ENCODE measurements around the gene MYBPC1.

MYBPC1 gene

DNA sequence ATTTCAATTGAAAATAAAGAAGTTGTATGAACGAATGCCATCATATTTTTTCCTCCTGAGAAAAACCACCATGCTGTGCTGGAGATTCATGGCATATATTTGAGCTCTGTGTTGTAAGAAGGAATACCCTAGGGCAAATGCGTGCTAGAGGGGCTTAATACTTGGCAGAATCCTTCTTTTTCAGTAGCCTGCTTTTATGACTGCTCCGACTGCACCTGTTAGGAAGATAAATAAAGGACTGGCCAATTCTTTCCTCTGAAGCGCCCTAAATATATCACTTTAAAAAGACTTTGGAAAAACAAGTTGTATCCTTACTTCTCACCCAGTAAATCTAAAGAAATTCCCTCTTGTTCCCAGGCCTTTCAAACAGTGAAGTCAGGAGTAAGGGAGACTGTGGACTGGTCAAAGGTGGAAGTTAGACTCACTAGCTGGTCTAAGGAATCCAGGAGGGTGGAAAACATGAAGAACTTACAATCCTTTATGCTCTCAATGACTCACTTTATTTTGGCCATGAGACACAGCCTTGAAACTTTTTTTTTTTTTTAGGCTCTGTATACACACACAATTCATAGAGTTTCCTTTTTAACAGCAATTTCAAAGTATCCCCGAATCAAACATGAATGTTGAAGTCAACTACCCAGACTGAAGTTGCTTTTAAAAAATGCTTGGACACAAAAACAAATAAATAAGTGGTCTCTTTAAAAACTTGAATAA lies 5.2 kb downstream of the MYBPC1 start:
- DNase-seq = no peak

DNA sequence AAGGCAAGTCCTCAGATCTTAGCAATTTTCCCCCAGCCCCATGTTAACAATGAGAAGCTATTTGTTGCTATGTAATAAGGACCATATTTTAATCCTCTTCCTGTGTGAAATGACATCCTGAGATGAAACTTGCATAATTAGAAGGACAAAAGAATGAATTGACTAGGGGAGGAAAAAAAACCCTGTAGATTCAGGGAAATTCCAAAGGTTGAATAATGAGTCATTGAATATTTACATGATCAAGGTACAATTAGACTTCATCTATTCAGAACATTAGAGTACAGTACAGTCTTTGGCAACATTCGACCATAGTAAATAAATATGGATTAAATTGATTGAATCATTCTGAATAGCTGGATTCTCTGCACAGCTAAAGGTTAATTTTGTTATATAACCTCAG lies 9.4 kb downstream of the MYBPC1 start:
- no peak for DNase-seq

DNA sequence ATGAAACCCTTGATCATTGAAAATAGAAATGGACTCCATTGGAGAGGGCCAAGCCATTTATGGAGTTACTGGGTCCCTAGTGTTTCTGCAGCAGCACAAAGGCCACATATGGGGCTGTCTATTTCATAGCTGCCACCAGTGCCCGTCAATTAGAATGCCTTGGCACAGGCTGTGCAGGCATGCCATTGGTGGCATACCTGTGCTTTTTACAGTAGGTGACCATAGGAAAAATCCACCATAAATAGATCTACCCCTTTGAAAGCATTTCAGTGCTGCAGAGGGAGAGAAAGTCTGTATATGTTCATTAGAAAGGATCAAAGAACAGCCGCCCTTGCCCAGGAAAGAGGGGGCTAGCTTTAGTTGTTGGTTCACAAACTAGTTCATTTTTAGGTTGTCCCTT lies 13.1 kb downstream of the MYBPC1 start:
- no peak for DNase-seq

DNA sequence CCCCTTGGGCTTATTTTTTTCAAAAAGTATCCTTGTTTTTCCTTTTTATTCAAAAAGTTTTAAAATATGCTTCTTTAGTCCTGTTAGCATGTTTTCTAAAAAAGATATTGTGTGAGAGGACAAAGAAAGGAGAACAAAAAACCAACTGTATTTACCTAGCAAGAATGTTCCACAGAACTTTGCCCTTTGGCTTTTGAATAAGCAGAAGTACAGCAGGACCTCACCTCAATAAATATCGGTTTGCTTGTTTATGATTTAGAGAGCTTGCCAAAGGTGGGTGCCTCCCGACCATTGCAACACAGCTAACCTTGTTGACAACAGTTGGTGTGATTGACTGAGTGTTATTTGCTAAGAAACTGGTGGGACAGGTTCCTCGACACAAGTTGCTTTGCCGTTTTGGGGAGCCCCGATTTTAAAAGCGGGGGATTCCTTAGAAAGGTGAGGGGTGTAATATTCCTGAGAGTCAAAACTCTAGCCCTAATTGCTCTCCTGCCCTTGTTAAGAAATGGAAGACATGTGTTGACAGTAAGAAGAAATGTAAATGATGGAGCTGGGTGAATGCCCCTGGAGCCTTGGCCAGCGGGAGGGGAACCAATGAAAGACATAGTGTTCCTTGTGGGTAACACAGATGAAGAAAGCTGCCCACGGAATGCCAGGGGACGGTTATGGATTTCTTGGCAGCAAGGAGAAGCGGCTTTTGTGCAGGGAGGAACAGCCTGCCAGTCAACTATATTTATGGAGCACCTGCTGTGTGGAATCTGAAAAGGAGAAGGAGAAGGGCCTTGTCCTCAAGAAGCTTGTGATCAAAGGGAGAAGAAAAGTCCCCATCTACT lies 13.7 kb downstream of the MYBPC1 start:
- DNase-seq = no peak

DNA sequence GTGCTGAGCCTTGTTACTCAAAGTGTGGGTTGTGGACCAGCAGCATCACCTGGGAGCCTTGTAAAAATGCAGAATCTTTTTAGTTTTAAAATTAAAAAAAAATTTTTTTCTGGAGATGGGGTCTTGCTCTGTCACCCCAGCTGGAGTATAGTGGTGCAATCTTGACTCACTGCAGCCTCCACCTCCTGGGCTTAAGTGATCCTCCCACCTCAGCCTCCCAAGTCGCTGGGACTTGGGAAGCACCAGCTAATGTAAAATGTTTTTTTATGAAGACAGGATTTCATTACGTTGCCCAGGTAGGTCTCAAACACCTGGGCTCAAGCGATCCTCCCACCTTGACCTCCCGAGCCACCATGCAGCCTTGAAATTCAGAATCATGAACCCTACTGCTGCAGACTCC lies 14.4 kb downstream of the MYBPC1 start:
- no peak for DNase-seq

DNA sequence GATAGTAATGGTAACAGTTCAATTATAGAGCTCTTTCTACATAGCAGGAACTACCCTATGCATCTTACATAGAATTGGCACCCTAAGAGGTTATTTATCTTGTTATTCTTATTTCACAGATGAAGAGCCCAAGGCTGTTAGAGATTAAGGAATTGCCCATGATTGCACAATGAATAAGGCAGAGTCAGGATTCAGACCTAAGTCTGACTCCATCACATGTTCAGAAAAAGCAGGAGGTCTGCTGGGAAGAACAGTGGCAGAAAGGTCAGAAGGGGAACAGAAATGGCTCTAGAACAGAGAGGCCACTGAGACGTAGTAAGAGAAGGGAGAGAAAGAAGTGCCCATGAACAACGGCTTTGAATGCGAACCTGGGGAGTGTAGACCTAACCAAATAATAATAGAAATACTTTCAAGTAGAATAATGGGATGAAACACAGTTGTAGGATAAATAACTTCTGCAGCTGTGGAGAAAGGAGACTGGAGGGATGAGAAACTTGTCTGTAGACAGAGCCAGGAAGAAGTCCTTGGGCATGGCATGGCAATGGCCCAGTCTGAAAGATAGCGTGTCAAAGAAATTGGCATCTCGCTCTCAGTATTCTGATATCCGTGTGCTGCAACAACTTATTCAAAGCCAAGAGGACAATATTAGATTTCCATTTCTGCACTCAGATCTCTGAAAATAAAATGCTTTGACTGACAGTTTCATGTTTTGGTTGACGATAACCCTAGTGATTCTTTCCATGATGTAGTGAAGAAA lies 17.6 kb downstream of the MYBPC1 start:
- no peak for DNase-seq

DNA sequence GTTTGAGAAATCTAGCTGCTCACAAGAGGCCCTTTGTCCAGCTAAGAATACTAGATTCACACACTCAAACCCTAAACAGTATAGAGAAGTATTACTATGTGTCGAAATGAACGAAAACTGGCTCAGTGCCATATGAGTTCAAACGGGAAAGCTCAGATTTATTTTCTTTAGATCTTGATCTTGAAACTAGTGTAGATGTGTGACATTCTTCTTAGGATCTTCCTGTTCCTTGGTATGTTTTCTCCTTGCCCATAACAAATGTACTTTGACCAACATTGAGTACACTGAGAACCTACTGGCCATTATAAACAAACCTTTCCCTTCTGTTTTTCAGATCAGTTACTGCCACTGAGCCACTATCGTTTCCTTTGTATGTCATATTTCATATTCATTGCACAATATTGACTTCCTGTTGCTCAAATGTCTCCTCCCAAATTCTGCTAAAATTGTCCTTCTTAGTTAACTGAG lies 21.3 kb downstream of the MYBPC1 start:
- no peak for DNase-seq

DNA sequence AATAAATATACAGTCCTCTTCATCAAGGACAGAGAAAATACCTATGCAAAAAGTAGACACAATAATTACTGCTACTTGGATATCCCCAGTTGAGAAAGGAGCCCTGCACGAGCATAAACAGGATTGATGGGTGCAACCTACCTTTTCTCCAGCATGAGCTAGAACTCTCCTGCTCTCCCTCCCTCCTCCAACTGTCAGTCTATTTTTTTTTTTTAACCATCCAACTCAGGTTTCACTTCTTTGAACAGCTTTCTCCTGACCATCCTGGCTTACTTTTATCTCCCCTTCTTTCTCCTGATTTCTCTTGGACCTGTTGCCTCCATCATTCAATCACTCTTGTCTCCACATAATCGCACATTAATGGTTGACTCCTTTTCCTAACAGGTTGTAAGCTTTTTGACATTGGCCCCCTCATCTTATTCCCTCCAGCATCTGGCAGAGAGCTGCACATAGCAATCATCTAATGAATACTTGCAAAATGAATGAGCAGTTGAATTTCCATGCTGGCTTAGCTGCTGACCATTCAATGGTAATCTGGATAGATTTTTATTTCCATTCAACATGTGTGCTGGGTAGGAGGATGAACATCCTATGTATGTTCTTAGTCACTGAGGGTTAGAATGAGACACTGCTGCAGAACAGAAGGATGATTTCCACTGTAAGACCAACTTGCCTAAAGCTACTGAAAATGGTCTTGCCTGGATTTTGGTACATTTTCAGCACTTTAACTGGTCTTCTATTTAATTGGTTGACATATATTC lies 24.4 kb downstream of the MYBPC1 start:
- no peak for DNase-seq

DNA sequence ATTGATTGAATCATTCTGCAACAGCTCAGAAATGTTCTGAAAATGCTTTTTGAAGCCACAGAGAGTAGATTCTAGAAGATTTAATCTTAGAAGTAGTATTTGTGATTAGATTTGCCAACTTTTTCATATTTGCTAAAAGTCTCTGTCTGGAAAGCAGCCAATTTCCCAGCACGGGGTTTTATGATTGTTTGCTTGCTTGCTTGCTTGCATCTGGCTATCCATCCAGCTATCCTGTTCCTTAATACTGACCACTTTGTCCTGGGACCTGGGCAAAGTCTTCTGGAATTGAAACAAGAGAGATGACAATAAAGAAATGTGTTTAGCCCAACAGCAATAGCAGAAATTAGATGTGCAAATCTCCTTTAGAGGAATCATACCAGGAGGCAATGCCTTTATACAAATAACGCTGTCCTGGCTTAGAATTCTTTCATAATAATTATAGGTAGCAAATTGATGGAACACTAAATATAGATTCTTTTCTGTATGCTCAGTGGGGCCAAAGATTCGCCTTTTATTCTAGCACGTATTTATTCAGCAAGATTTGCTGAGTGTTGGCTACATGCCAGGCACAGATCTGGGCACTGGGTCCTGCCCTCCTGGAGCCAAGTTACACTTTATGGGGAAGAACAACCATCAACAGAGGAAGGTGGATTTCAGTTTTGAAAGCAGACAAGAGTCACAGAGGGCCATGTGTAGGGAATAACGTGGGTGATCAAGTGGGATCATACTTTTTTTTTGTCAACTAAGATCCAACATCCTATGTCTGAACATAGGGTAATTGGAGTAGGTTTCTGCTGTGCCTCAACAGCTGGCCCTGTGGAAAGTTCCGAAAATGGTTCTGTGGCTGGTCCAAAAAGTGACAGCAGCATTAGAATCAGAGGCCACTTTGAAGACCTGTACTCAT lies 25.3 kb downstream of the MYBPC1 start:
- no peak for DNase-seq

DNA sequence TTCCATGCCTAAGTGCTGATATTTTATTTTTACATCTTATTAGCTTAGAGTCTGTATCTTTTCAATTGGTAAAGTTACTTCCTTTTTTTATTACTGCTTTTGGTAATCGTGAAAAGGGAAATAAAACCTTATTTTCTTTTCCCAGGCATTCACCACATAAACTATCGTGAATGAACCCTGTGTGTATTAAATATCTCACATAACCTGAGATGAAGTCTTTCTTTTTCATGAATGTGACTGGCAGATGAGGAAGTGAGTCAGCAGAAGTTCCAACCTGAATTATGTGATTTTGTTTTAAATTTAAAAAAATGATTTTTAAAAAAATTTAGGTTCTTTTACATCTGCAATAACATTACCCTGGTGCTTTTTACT lies 26.0 kb downstream of the MYBPC1 start:
- no peak for DNase-seq

DNA sequence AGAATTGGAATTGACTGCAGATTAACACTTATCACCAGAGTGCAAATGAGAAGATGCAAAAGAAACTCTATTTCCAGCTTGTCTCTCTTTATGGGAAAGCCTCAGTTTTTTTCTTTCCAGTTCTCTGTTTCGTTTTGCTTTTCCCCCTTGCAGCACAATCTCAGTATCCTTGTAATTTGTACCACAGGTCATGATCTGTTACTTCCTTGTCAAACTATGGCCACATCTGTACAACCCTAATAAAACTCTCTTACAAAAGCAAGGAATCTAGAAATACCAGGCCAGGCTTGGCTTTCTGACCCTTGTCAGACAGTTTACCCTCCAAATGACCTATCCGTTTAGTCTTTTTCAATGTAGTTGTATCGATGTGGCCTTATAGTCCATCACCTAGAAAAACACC lies 33.9 kb downstream of the MYBPC1 start:
- no peak for DNase-seq

DNA sequence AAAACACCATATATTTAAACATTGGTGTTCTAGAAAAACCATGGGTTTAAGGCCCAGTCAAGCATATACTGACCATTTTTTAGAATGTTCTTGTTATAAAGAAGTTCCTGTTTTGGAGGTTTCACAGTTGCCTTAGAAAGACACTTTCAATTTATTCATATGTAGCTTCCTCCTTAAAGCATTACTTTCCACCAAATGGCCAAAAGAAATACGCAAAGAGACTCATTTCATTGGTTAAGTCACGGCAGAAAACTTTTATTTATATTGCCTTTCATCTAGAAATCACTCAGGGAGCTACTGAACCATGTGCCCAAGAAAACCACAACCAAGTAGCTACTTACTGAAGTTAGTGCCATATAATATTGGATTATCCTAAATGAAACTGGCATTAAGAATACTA lies 40.0 kb downstream of the MYBPC1 start:
- no peak for DNase-seq

DNA sequence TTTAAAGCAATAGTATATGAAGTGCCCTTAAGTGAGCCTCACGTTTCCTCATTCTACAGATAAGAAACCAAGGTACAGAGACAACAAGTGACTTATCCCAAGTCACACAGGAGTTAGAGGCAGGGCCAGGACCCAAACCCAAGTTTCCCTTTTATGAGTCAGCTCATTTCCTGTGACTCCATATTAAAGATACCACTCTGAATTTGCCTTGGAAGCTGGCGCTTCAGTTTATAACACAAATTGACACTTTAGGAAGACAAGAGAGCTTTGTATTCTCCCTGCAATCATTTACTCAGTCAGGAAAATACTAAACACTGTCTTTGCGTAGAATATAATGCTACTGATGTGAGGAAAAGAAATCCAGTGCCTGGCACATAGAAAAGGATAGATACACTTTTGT lies 43.2 kb downstream of the MYBPC1 start:
- DNase-seq = no peak

DNA sequence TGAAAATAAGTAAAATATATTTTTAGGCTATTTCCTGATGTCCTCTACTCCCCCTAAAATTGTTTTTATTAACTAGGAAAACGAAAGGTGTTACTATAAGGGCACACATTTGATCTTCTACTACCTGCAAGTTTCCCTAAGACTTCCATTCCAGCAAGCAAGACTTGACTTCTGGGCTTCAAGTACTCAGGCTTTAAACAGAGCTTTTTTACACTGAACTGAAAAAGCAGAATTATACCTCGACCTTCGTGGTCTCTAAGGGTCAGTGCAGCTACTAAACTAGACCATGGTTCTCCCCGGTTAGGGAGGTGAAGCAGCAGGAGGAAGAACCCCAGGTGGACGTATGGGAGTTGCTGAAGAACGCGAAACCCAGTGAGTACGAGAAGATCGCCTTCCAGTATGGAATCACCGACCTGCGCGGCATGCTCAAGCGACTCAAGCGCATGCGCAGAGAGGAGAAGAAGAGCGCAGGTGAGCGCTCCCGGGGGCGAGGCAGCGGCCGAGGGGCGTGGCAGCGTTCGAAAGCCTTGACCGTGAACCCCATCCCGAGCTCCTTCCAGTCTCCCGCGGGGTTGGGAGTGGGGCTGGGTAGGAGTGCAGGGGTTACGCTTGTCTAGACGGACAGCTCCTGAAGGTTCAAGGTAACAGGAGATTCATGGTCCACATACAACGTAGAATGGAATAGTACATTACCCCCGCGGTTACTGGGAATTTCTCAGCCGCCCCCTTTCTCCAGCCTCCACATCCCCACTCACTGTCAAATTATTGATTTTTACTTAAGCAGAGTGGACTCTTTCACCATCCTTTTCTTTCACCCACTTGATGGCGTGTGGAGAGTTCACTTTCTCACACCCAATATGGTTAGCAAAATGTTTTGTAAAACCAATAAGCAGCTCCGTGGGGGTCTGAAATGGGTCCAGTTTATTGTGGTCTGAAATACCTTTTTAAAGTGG lies 47.6 kb downstream of the MYBPC1 start:
- DNase-seq = no peak

DNA sequence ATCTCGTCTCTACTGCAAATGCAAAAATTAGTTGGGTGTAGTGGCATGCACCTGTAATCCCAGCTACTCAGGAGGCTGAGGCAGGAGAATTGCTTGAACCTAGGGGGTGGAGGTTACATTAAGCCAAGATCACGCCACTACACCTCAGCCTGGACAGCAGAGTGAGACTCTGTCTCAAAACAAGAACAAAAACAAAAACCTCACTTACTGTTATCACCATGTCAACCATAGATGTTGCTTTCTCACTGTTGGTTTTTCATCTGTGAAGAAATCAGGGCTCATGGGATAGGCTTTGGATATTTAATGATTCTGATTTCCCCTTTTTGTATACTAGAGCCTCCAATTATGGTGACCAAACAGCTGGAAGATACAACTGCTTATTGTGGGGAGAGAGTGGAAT lies 52.9 kb downstream of the MYBPC1 start:
- DNase-seq = no peak

DNA sequence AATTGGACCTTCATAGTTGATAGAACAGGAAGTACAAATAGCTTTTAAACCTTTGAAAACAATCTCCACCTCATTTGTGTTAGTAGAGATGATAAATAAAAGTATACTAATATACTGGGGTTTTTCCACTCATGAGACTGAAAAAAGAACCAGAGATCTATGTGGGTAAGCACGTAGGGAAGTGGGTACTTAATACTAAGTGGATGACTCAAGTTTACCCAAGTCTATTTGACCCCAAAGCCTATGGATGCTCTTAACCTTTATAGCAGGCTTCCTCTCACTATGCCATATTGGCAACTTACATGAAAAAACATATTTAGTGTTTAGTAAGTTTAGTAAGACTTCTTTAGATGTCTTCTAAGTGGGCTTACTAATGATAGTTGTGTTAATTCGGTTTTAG lies 53.4 kb downstream of the MYBPC1 start:
- no peak for DNase-seq

DNA sequence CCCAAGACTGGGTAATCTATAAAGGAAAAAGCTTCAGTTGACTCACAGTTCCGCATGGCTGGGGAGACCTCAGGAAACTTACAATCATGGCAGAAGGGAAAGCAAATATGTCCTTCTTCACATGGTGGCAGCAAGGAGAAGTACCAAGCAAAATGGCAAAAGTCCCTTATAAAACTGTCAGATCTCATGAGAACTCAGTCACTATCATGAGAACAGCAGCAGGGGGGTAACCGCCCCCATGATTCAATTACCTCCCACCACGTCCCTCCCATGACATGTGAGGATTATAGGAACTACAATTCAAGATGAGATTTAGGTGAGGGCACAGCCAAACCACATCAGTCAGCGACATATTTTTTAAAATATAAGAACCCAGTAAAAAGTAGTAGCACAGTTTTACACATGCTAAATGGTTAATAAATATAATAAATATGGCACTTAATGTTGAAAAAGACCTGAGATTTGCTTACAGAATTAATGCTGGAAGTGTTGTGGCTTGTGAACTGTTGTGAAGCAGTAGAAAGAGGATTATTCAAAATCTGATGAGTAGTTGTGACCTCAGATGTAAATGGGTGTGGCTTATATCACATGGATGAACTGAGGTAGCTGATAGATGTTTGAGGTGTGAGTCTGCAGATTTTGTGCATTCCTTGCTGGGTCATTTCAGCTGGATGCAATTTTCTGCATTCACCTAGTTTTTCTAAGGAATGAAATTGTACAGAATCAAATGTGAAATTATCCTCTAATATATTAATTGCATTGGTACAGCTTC lies 55.8 kb downstream of the MYBPC1 start:
- no peak for DNase-seq

DNA sequence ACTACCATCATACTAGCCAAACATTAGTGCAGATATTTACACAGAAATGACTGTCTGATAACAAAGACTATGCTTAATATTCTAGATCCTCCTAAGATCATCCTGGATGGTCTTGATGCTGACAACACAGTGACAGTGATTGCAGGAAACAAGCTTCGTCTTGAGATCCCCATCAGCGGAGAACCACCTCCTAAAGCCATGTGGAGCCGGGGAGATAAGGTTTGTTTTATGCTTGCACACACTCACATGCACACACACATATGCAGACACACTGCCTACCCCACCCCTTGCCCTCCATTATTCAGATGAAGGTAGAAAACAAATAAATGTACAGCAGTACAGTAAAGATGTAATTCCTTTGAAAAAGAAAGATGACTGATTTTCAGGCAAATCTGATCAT lies 58.3 kb downstream of the MYBPC1 start:
- DNase-seq = no peak

DNA sequence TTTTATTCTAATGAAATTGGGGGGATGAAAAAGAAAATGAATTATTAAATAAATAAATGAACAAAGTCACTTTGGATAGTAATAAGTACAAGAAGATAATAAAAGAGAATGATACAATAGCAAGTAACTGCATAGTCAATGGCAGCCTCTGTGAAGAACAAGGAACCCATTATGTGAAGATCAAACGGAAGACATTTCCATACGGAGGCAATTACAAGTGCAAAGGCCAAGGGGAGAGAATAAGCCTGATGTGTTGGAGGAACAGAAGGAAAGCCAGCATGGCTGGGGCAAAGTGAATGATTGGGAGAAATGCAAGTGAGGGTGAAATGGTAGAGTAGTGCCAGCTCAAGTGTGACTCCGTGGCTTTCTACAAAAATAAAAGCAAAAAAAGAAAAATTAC lies 58.7 kb downstream of the MYBPC1 start:
- no peak for DNase-seq

DNA sequence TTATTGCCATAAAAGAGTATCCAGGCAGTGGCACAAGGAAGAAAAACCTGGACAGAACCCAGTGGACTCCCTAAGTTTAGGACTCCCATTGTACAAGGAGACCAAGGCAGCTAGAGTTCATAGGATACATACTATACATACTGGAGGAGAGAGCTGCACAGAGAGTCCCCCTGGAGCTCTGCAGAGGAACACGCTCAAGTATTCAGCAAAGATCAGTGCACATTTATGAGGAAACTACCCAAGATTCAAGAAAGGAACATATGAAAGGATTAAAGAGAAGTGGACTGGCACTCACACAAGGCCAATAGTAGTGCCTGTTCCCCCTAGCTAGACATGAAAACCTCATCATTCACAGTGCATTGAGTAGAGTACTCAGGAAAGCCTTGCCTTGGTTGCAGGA lies 59.7 kb downstream of the MYBPC1 start:
- no peak for DNase-seq
